Stimulated activated CD8-positive, alpha-beta memory T cell treated with anti-CD3 and anti-CD28 coated beads, Interleukin-12 subunit alpha, Interleukin-12 subunit beta, amount 100 ng/mL, for 24 hours (primary cell): ENCODE data around the gene MMP23B.

Source experiments
- DNase-seq: peaks from one replicate; pipeline ENCODE4 v3.0.0-alpha.2; 2020; ENCODE audit errors: extremely low read depth

The MMP23B gene

GRCh38 chr1:1602968-1603506 is 28.9 kb upstream of the MMP23B start:
- DNase-seq: no peak

GRCh38 chr1:1603671-1604373 is 28.2 kb upstream of the MMP23B start:
- no peak for DNase-seq

- no peak for DNase-seq
Observed at GRCh38 chr1:1604374-1605033, 27.5 kb upstream of the MMP23B start.

- DNase-seq: no peak
Observed at GRCh38 chr1:1605034-1605591, 26.9 kb upstream of the MMP23B start.

GRCh38 chr1:1605724-1606123 is 26.2 kb upstream of the MMP23B start:
- DNase-seq: no peak

GRCh38 chr1:1606232-1606631 is 25.7 kb upstream of the MMP23B start:
- DNase-seq: no peak

- DNase-seq: no peak
Observed at GRCh38 chr1:1609822-1610485, 22.0 kb upstream of the MMP23B start.

- DNase-seq: no peak
Observed at GRCh38 chr1:1610796-1611195, 21.2 kb upstream of the MMP23B start.

- DNase-seq: no peak
Observed at GRCh38 chr1:1612104-1612400, 19.9 kb upstream of the MMP23B start.

- DNase-seq: no peak
Observed at GRCh38 chr1:1613509-1614082, 18.4 kb upstream of the MMP23B start.

- DNase-seq: no peak
Observed at GRCh38 chr1:1614204-1614953, 17.6 kb upstream of the MMP23B start.

- DNase-seq: no peak
Observed at GRCh38 chr1:1614954-1615255, 17.1 kb upstream of the MMP23B start.

GRCh38 chr1:1615256-1616044 is 16.5 kb upstream of the MMP23B start, which contains the start of gene MIB2:
MIB2 (plus strand) TSS chr1:1615500; CDS start chr1:1623453, 7,953 bp downstream.
- DNase-seq: peak; percentile 93

- no peak for DNase-seq
Observed at GRCh38 chr1:1616045-1616790, 15.8 kb upstream of the MMP23B start.

- no peak for DNase-seq
Observed at GRCh38 chr1:1616838-1617237, 15.1 kb upstream of the MMP23B start.

- DNase-seq: no peak
Observed at GRCh38 chr1:1617516-1617915, 14.5 kb upstream of the MMP23B start.

GRCh38 chr1:1617925-1618324 is 14.0 kb upstream of the MMP23B start:
- DNase-seq: no peak

- DNase-seq: no peak
Observed at GRCh38 chr1:1618396-1619068, 13.4 kb upstream of the MMP23B start.

- DNase-seq: no peak
Observed at GRCh38 chr1:1619917-1620361, 12.0 kb upstream of the MMP23B start.
